ENCODE measurements around the gene STX1B.
"Not testable (repeated sequence)": the region's sequence is repeated elsewhere in the genome, so short reads cannot be mapped to it uniquely, and the experiment has no call there.

Gene STX1B

GRCh38 chr16:30948667-30949649 is 61.5 kb downstream of the STX1B start, which contains the start of gene ORAI3:
Gene ORAI3 (plus strand): TSS chr16:30949068. CDS start chr16:30949290, 222 bp downstream.
- DNase-seq: peak; percentile 18

GRCh38 chr16:30947859-30948666 is 62.4 kb downstream of the STX1B start:
- DNase-seq: peak; percentile 43

- no peak for DNase-seq
Measured at GRCh38 chr16:30947541-30947858, 62.9 kb downstream of the STX1B start.

- no peak for DNase-seq
Measured at GRCh38 chr16:30946671-30947540, 63.5 kb downstream of the STX1B start.

- no peak for DNase-seq
Measured at GRCh38 chr16:30944352-30944751, 66.1 kb downstream of the STX1B start.

- no peak for DNase-seq
Measured at GRCh38 chr16:30942426-30942806, 68.0 kb downstream of the STX1B start.

GRCh38 chr16:30941600-30942425 is 68.6 kb downstream of the STX1B start:
- peak; percentile 49 for DNase-seq

- DNase-seq: not testable (repeated sequence)
Measured at GRCh38 chr16:30939571-30939970, 70.9 kb downstream of the STX1B start.

Data from NCI-H510A (cell line).